Heart right ventricle (tissue), 16 donors: Measurements from ENCODE around the gene DNAJC2. TPM values are rescaled to one million over a fixed set of nuclear protein-coding genes. Genes with fewer than 3 reads are reported as not detected.

ENCODE experiments used
- ATAC-seq, 8 donors: fragments of 200-7000 bp; cut with Tn5 transposase; one replicate each; pipeline ENCODE4 v1.9.1; 2020; ENCODE audit warnings: mild to moderate bottlenecking in 8 of 8, moderate library complexity in 8 of 8, moderate number of reproducible peaks in 1 of 8
- DNase-seq, 2 donors: peaks; one replicate each; pipeline ENCODE4 v3.0.0-alpha.2; 2020
- H3K27ac ChIP-seq, 10 donors: fragments of 200-600 bp; sonication (generic) in 2 of 10; one replicate each; pipeline versions ENCODE4 v1.5.0 to v1.8.0; 2020 to 2022; ENCODE audit warnings: mild to moderate bottlenecking in 3 of 10
- H3K27me3 ChIP-seq, 7 donors: fragments of 200-600 bp; one replicate each; pipeline ENCODE4 v1.8.0; 2021 to 2022; ENCODE audit warnings: mild to moderate bottlenecking in 2 of 7
- H3K36me3 ChIP-seq, 9 donors: fragments of 200-600 bp; sonication (generic) in 1 of 9; one replicate each; pipeline versions ENCODE4 v1.5.0 to v1.8.0; 2020 to 2022; ENCODE audit warnings: mild to moderate bottlenecking in 2 of 9
- H3K4me1 ChIP-seq, 9 donors: fragments of 200-600 bp; sonication (generic) in 1 of 9; one replicate each; pipeline versions ENCODE4 v1.5.0 to v1.8.0; 2020 to 2022; ENCODE audit warnings: mild to moderate bottlenecking in 4 of 9
- H3K4me3 ChIP-seq, 10 donors: fragments of 200-600 bp; sonication (generic) in 2 of 10; one replicate each; pipeline versions ENCODE4 v1.5.0 to v1.8.0; 2020 to 2022; ENCODE audit warnings: mild to moderate bottlenecking in 7 of 10, moderate library complexity in 2 of 10
- H3K9me3 ChIP-seq, 11 donors: fragments of 200-600 bp in 10 of 11; sonication (generic) in 2 of 11; one replicate each; pipeline versions ENCODE4 v1.5.0 to v1.8.0; 2013 to 2022; ENCODE audit warnings: mild to moderate bottlenecking in 2 of 11, control low read depth in 1 of 11, moderate library complexity in 1 of 11
- WGBS, 2 donors: extraction: QIAGEN DNeasy Blood & Tissue Kit; methylation state at CpG; one replicate each; pipeline ENCODE4 v1.1.7; 2013; ENCODE audit warnings: inconsistent platforms in 1 of 2; 5-methylcytosine and 5-hydroxymethylcytosine counted together
- intact Hi-C, 10 donors: fragments of 100-400 bp; cut with DNase I; formaldehyde crosslinking; loops; one replicate each; pipeline versions ENCODE4 v1.11.1 to v1.14.2; 2022
- polyA plus RNA-seq, 2 donors: library from polyadenylated mRNA; stranded (reverse); fragments of 200-250 nt; gene quantifications; one replicate each; pipeline ENCODE4 v1.2.3, GENCODE V29; 2013
- total RNA-seq, 10 donors: library from RNA; stranded (reverse); fragmentation: NEBNext Ultra II Directional in 3 of 10; extraction: Animal tissue kit (Norgen Biotek cat#: 25700) in 3 of 10; gene quantifications; one replicate each; pipeline versions ENCODE4 v1.2.1 to v1.2.4, GENCODE V29; 2021 to 2023
- TF ChIP-seq, protein P1 (sequence below), 9 donors: fragments of 200-600 bp; sonication (generic) in 2 of 9; IDR thresholded peaks; one replicate each; pipeline versions ENCODE4 v1.5.0 to v1.8.0; 2021 to 2022; ENCODE audit warnings: antibody characterized with exemption in 9 of 9, mild to moderate bottlenecking in 5 of 9, moderate library complexity in 1 of 9
- donor health status: Arrhythmogenic right ventricular cardiomyopathy.
- donor health status: ischemic (EF 13 %, LVEDD 7.1; RV severe dilation, severe dysfunction).
- donor health status: healthy with polysubstance abuse.
- donor health status: DM: no; HTN: yes; CAD: no.
- donor health status: DM: no; HTN: no; CAD: no.
- donor health status: ischemic (EF 25% LVEDD 6.9; RV normal size, moderate dysfunction).
- donor health status: ischemic (EF 25% LVEDD 5.7; RV mildly dilated, moderate dysfunction).
- donor health status: healthy.
- donor health status: DM: yes; HTN: yes; CAD: no.
- donor health status: Ischemic cardiomyopathy.
- donor health status: ischemic (EF 35%, LVEDD 5.7; RV mildly dilated, moderate dysfunction).
- donor health status: nonischemic (EF 11% LVEDD 7.7; RV severe dilation, severe dysfunction).
- donor health status: DM: yes; HTN: yes; CAD: no.
- donor health status: PGD.
- donor health status: ischemic (EF 29% LVEDD 5.4; RV normal size, mild dysfunction).
- donor health status: nonischemic (EF 23%, LVEDD 6.1; RV moderate dilation, normal function).

Gene DNAJC2
- total and polyA plus RNA-seq, 12 donors = 11.4 to 31.8 (median 14.0) TPM

DNA sequence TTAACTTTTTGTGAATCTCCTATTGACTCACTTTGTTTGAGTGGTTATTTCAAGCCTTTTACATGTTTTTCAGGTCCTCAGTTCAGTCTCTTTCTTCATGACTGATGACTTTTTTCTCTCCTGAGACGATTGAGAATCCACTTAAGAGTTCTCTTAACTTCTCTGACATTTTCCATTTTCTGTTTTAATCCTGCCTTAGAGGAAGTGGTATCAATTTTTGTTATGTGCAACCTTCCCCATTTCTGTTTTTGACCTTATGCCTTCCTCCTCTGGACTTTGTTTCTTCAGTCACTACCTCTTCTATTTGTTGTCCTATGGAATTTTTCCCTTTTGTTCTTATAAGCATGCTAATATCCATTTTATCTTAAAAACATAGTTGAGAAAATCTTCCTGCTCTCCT is 5.2 kb upstream of the DNAJC2 start:
- ATAC-seq (no peak), DNase-seq (no peak)
- no peaks in the 10 kb centered on the region for H3K9me3 ChIP-seq
- H3K27me3 ChIP-seq = no peaks in the 10 kb centered on the region
- intact Hi-C loops = loop anchor here in 1 of 10 donors (10.0 kb wide), 1 partner anchor 55 kb away; the partner anchor contains the start of gene PMPCB
- 51 to 68% methylated on average over 1 of the region's 1 CpG for WGBS, 2 donors
- H3K4me1 ChIP-seq = peaks cover 4 to 59% (median 50%) of the 10 kb centered on the region in 9 donors
- peaks cover 0 to 38% (median 6%) of the 10 kb centered on the region in 9 donors for H3K36me3 ChIP-seq
- peak overlapping the region in 1 of 10 donors; percentile 35 for H3K27ac ChIP-seq
- TF ChIP-seq, protein P1, sequence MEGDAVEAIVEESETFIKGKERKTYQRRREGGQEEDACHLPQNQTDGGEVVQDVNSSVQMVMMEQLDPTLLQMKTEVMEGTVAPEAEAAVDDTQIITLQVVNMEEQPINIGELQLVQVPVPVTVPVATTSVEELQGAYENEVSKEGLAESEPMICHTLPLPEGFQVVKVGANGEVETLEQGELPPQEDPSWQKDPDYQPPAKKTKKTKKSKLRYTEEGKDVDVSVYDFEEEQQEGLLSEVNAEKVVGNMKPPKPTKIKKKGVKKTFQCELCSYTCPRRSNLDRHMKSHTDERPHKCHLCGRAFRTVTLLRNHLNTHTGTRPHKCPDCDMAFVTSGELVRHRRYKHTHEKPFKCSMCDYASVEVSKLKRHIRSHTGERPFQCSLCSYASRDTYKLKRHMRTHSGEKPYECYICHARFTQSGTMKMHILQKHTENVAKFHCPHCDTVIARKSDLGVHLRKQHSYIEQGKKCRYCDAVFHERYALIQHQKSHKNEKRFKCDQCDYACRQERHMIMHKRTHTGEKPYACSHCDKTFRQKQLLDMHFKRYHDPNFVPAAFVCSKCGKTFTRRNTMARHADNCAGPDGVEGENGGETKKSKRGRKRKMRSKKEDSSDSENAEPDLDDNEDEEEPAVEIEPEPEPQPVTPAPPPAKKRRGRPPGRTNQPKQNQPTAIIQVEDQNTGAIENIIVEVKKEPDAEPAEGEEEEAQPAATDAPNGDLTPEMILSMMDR (IDR thresholded peaks at IDR 0.05) = no peak
- H3K4me3 ChIP-seq = peak overlapping the region in 1 of 10 donors; percentile 84

DNA sequence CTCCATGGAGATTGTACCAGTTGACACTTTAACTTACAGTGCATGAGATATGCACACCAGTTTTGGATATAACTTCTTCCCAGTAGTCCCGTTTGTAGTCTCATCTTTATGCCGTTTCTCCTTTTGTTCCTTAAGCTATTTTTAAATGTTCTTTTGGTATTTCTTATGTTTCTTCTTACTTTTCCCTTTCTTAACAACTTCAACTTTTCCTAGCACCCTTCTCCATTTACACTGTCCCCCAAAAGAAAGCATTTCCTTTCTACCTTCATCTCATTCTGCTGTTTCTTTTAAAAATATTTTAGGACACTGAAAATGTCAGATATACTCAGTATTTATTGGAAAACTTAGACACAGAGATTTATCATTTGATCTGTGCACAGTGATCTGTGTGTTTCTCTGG is 4.4 kb upstream of the DNAJC2 start:
- 21 to 30% methylated on average over 2 of the region's 2 CpGs for WGBS, 2 donors
- no peak for ATAC-seq
- intact Hi-C loops = loop anchor here in 1 of 10 donors (10.0 kb wide), 1 partner anchor 54 kb away; the partner anchor contains the start of gene PMPCB

DNA sequence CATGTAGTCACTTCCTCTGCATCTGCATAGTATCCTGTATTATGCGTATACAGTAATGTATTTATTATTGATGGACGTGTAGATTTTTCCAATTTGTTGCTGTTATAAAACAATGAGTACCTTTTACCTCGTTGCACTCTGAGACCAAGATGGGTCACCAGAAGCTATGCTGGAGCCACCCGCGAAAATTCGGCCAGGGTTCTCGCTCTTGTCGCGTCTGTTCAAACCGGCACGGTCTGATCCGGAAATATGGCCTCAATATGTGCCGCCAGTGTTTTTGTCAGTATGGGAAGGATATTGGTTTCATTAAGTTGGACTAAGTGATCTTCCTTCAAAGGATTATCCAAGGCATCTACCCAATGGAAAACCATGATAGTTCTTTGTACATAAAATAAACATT is 3.9 kb upstream of the DNAJC2 start:
- intact Hi-C loops = loop anchor here in 1 of 10 donors (10.0 kb wide), 1 partner anchor 54 kb away; the partner anchor contains the start of gene PMPCB
- H3K27me3 ChIP-seq = no peaks in the 10 kb centered on the region
- WGBS, 2 donors = 9 to 12% methylated on average over 13 of the region's 13 CpGs
- H3K9me3 ChIP-seq = no peaks in the 10 kb centered on the region
- no peak for ATAC-seq
- peak overlapping the region; percentile 42 to 95 (median 83) for H3K4me3 ChIP-seq
- no peak for DNase-seq
- TF ChIP-seq, protein P1 (IDR thresholded peaks at IDR 0.05) = no peak
- H3K36me3 ChIP-seq = peaks cover 0 to 25% (median 0%) of the 10 kb centered on the region in 9 donors
- H3K4me1 ChIP-seq = peaks cover 4 to 65% (median 57%) of the 10 kb centered on the region in 9 donors
- H3K27ac ChIP-seq = peak overlapping the region in 7 of 10 donors; percentile 83 to 96 (median 94)

More for the DNA sequence above, 4.4 kb upstream of the DNAJC2 start:
- TF ChIP-seq, protein P1 (IDR thresholded peaks at IDR 0.05) = no peak
- no peaks in the 10 kb centered on the region for H3K27me3 ChIP-seq
- H3K9me3 ChIP-seq = no peaks in the 10 kb centered on the region
- DNase-seq = no peak
- H3K27ac ChIP-seq = peak overlapping the region in 1 of 10 donors; percentile 35
- H3K4me3 ChIP-seq = peak overlapping the region in 8 of 10 donors; percentile 59 to 95 (median 84)
- H3K36me3 ChIP-seq = peaks cover 0 to 30% (median 0%) of the 10 kb centered on the region in 9 donors
- H3K4me1 ChIP-seq = peaks cover 4 to 60% (median 52%) of the 10 kb centered on the region in 9 donors

DNA sequence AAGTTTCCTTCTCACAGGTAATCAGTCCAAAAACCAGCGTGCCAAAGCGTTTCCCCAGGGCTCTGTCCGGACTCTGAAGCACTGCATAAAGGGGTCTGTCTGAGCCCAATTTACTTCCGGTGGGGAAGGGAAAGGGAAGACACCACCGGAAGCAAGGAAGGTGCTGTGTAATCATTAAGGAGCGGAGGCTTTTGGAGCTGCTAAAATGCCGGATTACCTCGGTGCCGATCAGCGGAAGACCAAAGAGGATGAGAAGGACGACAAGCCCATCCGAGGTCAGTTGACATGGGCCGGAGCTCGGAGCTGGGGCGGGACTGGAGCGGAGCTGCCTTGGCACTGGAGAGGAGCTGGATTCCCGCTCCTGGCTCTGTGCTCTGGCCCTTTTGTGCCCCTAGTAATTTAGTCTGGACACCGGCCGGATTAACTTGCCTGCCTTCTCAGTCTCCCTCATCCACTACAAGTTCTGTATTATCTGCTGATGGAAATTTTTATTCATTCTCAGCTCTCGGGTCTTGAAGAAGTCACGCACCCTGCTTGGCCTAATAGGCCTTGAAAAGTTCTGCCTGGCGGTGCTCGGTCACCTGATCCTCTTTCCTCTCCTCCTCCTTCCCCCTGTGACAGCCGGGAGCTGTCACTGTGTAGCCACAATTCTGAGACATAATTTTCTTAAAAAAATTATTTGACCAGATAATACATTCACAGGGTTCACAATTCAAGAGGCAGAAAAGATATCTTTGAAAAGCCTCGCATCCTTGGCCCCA is 3.1 kb upstream of the DNAJC2 start, which contains the start of gene PSMC2:
PSMC2 (plus strand) TSS at position 137 of the 761 bp plus-strand sequence; CDS start at position 206, 69 bp downstream.
- H3K4me3 ChIP-seq = peak within 1 kb of the TSS; percentile 42 to 95 (median 83)
- no peaks in the 10 kb centered on the region for H3K27me3 ChIP-seq
- peak; percentile 80 to 92 (median 89) for ATAC-seq
- WGBS, 2 donors = 0% methylated on average over 25 of the region's 25 CpGs
- peak; percentile 50 to 85 for DNase-seq
- intact Hi-C loops = loop anchor here in 1 of 10 donors (10.0 kb wide), 1 partner anchor 53 kb away; the partner anchor contains the start of gene PMPCB
- H3K36me3 ChIP-seq = peaks cover 0 to 17% (median 0%) of the 10 kb centered on the region in 9 donors
- TF ChIP-seq, protein P1 (IDR thresholded peaks at IDR 0.05) = no peak
- peaks cover 4 to 71% (median 64%) of the 10 kb centered on the region in 9 donors for H3K4me1 ChIP-seq
- peak within 1 kb of the TSS; percentile 36 to 96 (median 92) for H3K27ac ChIP-seq
- no peaks in the 10 kb centered on the region for H3K9me3 ChIP-seq
